GM21526 (cell line): Measurements from ENCODE around the gene RPL36.
"Not testable (repeated sequence)": the region's sequence is repeated elsewhere in the genome, so short reads cannot be mapped to it uniquely, and the experiment has no call there.

Source experiments
- ATAC-seq: cut with Tn5 transposase; IDR thresholded peaks from one replicate; pipeline ENCODE4 v1.9.1; 2021; ENCODE audit warnings: moderate library complexity; ENCODE audit not compliant: unreplicated experiment, low FRiP score

The RPL36 gene

DNA sequence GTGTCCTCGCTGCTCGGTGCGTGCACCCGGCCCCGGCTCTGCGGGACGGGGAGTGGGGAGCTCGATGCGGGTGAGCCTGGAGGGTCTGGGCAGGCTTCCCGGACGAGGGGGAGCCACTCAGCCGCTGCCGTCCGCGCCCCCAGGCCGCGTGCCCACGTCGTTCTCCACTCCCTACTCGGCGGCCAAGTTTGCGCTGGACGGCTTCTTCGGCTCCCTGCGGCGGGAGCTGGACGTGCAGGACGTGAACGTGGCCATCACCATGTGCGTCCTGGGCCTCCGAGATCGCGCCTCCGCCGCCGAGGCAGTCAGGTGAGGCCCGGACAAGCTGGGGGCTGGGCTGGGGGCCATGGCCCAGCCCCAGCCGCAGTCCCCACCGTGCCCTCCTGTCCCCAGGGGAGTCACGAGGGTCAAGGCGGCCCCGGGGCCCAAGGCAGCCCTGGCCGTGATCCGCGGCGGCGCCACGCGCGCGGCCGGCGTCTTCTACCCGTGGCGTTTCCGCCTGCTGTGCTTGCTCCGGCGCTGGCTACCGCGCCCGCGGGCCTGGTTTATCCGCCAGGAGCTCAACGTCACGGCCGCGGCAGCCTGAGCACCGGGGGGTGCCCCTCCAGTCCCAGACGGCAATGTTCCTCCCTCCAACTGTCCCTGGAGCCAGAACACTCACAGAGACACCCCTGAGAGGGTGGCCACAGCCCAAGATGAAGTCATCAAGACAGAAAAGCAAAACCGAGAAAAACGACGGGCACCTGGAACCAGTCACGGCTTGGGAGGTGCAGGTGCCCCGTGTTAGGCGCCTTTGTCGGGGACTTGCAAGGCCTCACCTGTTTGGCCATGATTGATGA, 2.5 kb upstream of the RPL36 start:
- no peak for ATAC-seq

DNA sequence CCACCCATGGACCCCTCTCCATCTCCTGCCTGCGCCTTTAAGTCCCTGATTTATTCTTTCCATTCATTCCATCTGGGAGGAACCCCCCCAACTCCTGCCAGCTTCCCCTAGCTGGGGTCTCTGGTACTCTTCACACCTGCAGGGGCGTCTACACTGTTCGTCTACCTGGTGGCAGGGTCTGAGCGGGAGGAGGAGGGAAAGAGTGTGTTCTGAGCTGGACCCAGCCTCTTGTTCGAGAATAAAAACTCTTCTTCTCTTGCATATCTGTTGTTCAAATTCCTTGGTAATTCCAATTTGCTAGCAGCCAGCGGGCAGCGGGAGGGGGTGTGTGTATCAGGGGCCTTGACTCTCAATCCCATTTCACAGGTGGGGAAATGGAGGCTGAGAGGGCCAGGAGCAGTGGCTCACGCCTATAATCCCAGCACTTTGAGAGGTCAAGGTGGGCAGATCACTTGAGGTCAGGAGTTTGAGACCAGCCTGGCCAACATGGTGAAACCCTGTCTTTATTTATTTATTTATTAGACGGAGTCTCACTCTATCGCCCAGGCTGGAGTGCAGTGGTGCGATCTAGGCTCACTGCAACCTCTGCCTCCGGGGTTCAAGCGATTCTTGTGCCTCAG, 1.7 kb upstream of the RPL36 start:
- ATAC-seq = not testable (repeated sequence)

DNA sequence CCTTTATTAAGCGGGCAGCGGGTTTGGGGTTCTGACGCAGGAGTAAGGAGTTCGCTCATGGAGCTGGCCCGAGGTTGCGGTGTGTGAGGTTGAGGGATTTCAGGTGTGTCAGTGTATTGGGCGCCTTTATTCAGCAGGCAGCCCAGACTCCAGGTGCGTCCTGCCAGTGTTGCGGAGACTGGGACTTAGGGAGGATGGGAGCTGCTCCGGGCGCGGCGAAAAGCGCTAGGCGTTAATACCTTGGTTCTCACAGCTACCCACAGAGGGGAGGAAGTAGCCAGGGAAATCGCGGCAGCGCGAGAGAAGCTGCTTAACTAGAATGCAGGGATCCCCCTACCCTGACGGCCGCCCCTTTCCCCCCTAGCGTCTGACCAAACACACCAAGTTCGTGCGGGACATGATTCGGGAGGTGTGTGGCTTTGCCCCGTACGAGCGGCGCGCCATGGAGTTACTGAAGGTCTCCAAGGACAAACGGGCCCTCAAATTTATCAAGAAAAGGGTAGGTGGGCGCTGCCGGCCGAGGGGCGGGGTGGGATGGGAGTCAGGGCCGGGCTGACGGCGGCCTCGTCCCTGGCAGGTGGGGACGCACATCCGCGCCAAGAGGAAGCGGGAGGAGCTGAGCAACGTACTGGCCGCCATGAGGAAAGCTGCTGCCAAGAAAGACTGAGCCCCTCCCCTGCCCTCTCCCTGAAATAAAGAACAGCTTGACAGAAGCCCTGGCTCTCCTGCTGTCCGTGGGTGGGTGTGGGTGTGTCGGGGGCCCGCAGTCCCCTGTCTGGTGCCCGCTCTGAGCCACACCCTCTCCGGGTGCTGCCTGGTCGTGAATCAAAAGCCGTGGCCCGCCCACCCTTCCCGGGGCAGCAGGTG, 1.1 kb downstream of the RPL36 start:
- no peak for ATAC-seq

DNA sequence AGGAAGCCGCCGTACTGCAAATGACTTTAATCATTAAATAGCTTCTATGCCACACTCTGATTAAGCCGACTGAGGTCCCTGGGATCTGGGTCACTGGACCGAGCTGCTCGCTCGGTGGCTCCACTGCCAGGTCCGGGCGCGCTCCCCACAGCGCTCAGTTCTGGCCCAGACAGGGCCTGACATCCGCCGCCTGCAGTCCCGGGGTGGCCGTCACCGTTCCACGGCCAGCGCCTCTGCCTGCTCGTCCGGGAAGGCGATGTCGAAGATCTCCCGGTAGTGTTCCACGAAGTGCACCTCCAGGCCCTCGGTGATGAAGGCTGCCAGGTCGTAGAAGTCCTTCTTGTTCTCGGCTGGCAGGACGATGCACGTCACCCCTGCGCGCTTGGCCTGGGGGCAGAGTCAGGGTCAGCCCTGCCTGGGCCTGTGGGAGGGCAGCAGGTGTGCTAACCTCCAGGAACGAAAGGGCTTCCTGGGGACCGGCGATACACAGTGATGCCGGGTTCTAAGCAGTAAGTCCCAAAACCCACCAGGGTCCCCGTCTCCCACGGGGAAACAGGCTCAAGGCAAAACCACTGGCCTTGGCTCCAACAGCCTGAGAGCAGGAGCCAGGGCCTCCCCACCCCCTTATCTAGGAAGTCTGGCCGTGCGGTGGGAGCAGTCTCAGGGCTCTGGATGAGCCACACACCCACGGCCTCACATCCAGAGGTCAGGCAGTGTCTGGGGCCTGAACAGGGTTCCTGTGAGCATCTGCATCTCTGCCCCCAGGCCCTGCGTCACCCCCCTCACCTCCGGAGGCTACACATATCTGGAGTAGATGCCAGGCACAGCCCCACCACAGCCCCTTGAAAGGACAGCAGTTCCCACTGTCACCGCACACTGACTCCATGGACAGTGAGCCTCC, 2.0 kb downstream of the RPL36 start:
- no peak for ATAC-seq

GRCh38 chr19:5692723-5693194, 2.7 kb downstream of the RPL36 start:
- ATAC-seq = no peak

- ATAC-seq = no peak
Measured at GRCh38 chr19:5693195-5694166, 3.4 kb downstream of the RPL36 start.

DNA sequence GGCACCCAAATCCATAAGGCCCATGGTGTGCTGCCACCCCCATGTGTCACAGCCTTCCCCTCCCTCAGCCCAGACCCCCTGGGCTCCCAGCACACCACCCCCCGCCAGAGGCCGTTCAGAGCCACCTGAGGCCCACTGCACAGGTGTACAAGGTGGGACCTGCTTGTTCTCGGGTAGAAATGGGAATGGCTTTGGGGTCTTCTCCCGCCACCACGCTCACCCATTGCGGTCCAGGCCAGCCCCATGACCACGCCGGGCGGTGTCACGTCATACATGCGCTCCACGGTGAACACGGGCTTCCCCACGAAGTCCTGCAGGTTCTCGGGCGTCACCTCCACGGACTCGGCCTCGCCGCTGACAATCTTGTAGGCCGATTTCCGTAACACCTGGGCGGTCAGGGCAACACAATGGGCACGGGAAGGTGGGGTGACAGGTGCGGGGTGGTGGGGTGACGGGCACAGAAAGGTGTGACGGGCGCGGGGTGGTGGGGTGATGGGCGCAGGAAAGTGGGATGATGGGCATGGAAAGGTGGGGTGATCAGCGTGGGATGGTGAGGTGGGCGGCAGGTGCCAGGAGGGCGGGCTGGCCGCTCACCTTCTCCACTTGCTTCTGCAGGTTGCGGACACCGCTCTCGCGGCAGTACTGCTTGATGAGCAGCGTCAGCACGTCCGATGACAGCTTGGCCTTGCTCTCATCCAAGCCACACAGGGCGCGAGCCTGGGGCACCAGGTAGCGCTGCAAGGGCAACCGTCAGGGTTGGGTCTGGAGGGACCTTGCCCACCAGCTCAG, 4.3 kb downstream of the RPL36 start:
- ATAC-seq = no peak

DNA sequence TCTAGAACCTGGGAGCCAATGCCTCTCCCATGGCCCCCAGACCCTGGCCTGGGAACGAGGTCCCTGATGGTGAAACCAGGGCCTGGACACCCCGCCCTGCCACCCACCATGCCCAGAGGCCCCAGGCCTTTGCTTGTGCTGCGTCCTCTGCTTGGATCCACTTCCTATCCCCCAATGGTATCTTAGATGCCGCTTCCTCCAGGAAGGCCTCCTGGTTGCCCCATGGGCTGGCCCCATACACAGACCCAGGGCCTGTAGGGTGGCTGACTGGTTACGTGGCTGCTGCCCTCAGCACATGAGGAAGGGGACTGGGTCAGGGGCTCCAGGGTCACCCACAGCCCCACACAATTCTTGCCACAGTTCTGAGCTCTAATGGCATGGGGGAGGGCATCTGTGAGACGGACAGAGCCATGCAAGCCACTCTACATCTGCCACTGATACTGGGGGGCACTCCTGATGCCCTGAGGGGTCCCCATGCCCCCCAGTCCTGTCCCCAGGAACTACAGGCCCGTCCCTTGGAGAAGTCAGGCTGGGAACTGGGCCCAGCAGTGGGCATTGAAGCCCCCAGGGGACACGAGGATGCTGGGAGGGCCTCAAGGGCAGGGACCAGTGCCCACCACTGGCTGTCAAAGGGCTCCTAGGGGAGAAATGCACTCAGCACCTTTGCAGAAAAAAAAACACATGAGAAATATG, 5.0 kb downstream of the RPL36 start:
- ATAC-seq = no peak

- no peak for ATAC-seq
Measured at GRCh38 chr19:5695649-5696195, 5.6 kb downstream of the RPL36 start.

DNA sequence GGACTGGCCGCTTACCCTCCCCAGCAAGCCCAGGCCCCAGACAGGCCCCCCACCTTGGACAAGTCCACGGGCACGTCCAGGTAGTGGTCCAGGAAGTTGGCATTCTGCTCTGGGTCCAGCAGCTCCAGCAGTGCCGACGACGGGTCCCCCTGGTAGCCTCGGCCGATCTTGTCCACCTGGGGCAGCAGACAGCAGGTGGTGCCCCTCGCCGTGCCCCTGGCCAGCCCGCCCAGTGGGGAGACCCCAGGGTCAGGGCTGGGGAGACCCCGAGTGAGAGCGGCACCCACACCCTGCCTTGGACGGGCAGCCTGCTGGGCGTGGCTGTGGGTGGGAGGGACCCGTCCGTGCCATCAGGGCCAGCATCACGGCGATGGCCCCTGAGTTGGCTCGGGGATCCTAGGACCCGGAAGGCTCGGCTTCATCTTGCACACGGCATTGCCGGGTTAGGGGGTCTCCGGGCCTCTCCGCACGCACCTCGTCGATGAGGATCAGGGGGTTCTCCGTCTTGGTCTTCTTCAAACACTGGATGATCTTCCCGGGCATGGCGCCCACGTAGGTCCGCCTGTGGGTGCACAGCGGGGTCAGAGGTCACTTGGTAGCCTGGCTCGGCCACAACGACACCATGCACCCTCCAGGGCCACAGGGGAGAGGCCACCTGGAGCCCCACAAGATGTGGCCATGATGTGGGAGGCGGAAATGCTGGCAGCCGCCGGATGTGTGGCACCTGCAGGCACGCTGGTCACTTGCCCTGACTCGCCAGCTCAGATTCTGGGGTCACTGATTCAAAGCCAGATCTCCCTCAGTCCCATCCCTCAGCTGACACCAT, 6.3 kb downstream of the RPL36 start:
- ATAC-seq = no peak

- ATAC-seq = no peak
Measured at GRCh38 chr19:5697022-5697889, 7.2 kb downstream of the RPL36 start.

DNA sequence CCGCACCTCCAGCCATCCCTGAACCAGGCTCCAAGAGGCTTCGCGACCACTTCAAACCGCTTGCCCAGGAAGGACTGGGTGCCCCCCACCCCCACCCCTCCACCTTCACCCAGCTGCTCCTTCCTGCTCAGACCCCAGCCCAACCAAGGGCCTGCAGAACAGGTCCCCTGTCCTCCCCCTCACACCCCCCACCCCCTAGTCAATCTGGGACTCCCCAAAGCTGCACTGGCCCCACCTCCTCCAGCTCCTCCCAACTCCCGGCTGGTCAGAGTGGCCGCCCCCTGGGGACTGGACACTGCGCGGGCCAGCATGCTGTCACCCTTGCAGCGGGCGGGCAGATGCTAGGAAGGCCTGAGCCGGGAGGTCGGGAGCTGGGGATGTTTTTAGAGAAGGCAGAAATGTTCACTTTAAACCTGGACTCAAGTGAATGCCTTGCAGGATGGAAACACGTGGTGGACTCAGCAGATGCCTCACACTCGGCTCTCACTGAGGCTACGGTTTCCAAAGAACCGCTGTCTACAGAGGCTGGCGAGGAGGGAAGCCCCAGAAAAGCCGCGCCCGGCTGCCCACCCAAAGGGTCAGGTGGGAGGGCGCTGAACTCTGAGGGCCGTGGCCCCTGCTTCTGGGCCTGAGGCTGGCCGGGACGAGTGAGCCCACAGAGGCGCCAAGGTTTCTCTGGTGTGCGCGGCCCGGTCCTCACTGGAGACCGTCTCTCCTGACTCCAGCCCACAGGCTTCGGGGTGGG, 8.0 kb downstream of the RPL36 start:
- ATAC-seq = no peak

- no peak for ATAC-seq
Measured at GRCh38 chr19:5698635-5699422, 8.7 kb downstream of the RPL36 start.

DNA sequence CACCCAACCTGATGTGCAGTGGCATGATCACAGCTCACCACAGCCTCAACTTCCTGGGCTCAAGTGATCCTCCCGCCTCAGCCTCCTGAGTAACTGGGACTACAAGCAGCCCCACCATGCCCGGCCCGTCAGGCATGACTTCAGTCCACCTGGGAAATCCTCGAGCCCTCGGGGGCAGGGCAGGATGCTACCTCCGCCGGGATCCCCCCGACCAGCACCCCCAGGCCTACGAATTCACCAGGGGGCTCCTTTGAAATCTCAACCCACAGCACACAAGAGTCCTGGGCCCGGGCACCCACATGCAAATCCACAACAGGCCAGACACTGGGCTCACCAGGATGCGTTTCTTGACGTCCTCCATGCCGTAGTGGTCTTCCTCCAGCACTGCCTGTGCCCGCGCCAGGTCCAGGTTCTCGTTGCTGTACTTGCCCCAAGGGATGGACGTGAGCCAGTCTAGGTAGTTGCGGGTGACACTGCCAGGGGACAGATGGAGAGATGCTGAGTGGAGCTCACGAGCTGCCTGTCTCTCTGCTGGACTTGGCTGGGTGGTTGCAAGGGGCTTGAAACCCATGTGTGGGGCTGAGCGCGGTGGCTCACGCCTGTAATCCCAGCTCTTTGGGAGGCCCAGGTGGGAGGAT, 10.5 kb downstream of the RPL36 start:
- no peak for ATAC-seq
